ENCODE measurements around the gene BSG. TPM values are rescaled to one million over a fixed set of nuclear protein-coding genes. Genes with fewer than 3 reads are reported as not detected.

BSG gene
- total and polyA plus RNA-seq, 9 of the 15 experiments (the other 6 are each of a cell fraction or from before 2014, with no cell fraction given), result 4.6 to 495 (median 187) TPM

DNA sequence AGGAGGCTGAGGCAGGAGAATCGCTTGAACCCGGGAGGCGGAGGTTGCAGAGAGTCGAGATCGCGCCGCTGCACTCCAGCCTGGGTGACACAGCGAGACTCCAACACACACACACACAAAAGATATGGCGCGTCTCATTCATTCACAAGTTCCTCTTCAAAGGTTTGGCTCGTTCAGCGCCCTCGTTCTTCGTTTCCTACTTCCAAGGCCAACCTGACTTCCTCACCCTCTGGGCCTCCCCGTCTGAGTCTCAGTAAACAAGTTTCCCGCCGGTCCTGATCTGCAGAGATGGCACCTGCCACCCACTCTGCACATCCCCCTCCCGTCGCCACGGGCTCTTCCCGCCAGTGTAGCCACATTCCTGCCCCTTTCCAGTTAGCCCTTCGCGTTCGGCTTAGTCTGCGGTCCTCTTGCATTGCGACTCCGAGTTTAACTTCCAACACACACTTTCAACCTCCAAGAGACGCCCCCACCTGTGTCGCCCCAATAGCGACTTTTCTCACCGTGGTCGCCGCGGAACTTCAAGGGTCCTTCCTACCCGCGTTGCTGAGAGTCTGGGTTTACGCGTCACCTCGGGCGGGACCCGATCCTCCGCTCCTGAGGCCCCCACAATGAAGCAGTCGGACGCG, 1.3 kb upstream of the BSG start (continued):
- TF ChIP-seq, protein P1, sequence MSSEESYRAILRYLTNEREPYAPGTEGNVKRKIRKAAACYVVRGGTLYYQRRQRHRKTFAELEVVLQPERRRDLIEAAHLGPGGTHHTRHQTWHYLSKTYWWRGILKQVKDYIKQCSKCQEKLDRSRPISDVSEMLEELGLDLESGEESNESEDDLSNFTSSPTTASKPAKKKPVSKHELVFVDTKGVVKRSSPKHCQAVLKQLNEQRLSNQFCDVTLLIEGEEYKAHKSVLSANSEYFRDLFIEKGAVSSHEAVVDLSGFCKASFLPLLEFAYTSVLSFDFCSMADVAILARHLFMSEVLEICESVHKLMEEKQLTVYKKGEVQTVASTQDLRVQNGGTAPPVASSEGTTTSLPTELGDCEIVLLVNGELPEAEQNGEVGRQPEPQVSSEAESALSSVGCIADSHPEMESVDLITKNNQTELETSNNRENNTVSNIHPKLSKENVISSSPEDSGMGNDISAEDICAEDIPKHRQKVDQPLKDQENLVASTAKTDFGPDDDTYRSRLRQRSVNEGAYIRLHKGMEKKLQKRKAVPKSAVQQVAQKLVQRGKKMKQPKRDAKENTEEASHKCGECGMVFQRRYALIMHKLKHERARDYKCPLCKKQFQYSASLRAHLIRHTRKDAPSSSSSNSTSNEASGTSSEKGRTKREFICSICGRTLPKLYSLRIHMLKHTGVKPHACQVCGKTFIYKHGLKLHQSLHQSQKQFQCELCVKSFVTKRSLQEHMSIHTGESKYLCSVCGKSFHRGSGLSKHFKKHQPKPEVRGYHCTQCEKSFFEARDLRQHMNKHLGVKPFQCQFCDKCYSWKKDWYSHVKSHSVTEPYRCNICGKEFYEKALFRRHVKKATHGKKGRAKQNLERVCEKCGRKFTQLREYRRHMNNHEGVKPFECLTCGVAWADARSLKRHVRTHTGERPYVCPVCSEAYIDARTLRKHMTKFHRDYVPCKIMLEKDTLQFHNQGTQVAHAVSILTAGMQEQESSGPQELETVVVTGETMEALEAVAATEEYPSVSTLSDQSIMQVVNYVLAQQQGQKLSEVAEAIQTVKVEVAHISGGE (CRISPR knock-in tag; IDR thresholded peaks at IDR 0.05), result no peak
- TF ChIP-seq, protein P2, sequence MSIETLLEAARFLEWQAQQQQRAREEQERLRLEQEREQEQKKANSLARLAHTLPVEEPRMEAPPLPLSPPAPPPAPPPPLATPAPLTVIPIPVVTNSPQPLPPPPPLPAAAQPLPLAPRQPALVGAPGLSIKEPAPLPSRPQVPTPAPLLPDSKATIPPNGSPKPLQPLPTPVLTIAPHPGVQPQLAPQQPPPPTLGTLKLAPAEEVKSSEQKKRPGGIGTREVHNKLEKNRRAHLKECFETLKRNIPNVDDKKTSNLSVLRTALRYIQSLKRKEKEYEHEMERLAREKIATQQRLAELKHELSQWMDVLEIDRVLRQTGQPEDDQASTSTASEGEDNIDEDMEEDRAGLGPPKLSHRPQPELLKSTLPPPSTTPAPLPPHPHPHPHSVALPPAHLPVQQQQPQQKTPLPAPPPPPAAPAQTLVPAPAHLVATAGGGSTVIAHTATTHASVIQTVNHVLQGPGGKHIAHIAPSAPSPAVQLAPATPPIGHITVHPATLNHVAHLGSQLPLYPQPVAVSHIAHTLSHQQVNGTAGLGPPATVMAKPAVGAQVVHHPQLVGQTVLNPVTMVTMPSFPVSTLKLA (conservative IDR thresholded peaks at IDR 0.05), result 0 out of 4 replicates have a peak, but pooled peaks of 1 of the 2 experiments have one; percentile 15
- TF ChIP-seq KDM5B (IDR thresholded peaks at IDR 0.05; ENCODE audit: insufficient replicate concordance, low read depth, low read length), result peak; percentile 47
- TF ChIP-seq ZNF224 (CRISPR knock-in tag; IDR thresholded peaks at IDR 0.05), result no peak
- TF ChIP-seq, protein P3, sequence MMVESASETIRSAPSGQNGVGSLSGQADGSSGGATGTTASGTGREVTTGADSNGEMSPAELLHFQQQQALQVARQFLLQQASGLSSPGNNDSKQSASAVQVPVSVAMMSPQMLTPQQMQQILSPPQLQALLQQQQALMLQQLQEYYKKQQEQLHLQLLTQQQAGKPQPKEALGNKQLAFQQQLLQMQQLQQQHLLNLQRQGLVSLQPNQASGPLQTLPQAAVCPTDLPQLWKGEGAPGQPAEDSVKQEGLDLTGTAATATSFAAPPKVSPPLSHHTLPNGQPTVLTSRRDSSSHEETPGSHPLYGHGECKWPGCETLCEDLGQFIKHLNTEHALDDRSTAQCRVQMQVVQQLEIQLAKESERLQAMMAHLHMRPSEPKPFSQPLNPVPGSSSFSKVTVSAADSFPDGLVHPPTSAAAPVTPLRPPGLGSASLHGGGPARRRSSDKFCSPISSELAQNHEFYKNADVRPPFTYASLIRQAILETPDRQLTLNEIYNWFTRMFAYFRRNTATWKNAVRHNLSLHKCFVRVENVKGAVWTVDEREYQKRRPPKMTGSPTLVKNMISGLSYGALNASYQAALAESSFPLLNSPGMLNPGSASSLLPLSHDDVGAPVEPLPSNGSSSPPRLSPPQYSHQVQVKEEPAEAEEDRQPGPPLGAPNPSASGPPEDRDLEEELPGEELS (CRISPR knock-in tag; IDR thresholded peaks at IDR 0.05; ENCODE audit: borderline replicate concordance), result no peak
